NCI-H2196 treated with DMSO at 0.1 percent for 48 hours (cell line): ENCODE measurements around the gene HIVEP3.
A peak's percentile ranks its signal among the peaks of the same experiment; 100 is the strongest.

Source experiments
- DNase-seq: peaks from one replicate; lab custom pipeline; 2025; ENCODE audit not compliant: unreplicated experiment; lab: John Stamatoyannopoulos, UW

HIVEP3 gene

GRCh38 chr1:41715441-41716095 is 203.2 kb downstream of the HIVEP3 start:
- no peak for DNase-seq

DNA sequence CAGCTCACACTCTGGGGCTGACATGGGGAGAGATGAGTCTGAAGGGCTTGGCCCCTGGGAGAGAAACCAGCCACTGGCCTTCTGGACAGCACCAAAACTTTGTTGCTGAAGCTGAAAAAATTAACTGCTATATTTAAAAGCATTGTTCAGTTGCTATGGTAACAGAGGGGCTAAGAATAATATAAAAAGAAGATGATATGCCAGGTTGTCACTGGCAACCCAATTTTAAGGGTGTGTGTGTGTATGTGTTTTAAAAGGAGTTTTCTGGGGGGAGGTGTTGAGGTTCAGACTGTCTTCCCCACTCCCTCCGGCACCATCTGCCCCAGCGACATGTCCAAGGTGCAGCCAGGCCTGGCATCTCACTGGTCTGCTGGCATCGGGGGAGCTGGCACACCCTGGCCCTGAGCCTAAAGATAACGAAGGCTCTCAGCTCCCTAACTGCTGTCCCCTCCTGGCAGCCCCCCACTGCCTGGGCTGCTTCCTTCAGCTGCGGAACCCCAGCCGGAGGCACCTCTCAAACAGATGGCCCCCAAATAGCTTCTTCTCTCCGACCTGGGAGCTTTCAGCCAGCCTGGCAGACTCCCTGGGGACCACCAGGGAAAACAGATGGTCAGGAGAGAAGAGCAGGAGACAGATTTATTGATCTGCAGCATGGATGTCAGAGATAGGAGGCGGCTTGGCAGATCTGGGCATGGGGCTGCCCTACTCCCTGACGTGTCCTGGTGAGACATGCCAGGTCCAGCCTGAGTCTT is 203.9 kb downstream of the HIVEP3 start:
- no peak for DNase-seq

DNA sequence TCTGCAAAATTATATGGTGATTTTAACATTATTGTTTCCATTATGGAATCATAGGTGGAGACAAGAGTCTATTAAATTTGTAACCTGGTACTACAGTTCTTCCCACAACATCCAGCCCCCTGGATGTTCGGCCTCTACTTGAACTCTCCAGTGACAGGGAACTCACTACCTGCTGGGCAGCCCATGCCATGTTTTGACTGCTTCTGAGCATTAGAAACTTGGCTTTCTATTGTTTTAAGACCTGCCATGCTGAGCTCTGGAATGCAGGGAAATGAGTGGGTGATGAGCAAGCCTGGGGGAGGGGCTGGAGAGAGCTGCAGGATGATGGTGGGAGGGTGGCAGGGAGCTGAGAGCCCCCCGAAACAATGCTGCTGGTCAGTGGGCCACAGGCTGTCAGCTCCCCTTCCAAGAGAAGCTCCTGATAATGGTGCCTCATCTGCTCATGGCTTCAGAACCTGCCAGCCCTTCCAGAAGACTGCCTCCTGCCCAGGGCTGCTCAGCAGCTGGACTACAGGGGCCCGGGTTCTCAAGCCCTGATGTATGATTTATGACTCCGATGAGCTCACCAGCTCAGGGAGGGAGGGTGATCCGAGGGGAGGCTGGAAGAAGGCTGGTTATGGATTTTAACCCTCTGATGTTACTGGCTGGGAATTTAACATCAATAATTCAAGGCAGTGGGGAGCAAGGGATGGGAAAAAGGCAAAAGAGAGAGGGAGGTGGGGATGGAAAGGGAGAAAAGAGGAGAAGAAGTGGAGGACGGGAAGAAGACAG is 205.0 kb downstream of the HIVEP3 start:
- DNase-seq: no peak

DNA sequence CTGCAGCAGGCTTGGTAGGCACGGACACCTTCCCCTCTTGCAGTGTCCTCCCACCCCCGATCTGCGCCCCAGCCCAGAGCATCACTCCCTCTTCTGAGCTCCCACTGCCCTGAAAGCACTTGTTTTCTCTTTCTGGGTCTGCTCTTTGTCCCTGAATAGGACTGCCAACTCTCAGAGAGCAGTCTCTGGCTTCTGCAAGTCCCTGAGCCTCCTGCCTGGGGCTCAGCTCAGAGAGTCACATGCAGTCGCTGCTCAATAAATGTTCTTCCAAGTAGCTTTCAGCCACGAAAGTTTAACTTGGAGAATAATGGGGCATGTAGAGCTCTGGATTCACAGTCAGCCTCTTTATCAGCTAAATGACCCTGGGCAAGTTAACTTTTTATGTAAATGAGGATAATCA is 205.6 kb downstream of the HIVEP3 start:
- DNase-seq: no peak

GRCh38 chr1:41712695-41713094 is 206.0 kb downstream of the HIVEP3 start:
- peak; percentile 6 for DNase-seq

GRCh38 chr1:41712081-41712480 is 206.6 kb downstream of the HIVEP3 start:
- no peak for DNase-seq

DNA sequence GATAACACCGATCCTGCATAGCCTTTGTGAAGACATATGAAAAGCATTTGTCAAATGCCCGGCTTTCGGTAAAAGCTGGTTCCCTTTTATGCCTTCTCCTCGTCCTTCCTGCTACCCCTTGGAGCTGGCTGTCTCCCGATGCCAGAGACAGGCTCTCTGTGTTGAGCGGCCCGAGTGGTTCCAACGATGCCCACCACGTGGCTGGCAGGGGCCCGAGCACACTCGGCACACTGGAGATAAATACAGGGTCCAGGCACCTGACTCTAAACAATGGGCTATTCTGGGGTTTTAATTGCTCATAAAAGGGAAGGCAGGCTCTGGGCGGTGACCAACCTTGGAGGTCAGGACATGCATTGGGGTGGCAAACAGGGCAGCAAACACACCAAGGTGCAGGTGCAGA is 207.1 kb downstream of the HIVEP3 start:
- DNase-seq: no peak

- DNase-seq: no peak
Measured at GRCh38 chr1:41710980-41711379, 207.7 kb downstream of the HIVEP3 start.

DNA sequence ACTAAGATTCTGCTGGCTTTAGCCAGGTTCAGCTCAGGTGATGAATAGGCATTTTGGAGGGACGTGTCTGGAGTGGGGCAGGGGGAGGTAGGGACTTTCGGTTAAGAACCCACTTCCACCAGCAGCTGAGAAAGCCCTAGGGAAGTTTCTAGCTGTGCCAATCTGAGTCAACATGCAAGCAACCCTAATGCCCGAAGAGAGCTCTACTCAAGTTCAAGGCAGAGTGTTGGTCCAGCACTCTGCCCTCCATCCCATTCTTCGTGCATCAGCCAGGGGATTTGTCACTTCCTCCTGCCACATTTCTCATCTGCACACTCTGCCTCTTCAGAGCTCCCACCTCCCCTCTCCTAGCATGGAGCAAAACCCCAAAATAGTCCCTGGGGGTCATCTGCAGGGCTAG is 208.8 kb downstream of the HIVEP3 start:
- no peak for DNase-seq

DNA sequence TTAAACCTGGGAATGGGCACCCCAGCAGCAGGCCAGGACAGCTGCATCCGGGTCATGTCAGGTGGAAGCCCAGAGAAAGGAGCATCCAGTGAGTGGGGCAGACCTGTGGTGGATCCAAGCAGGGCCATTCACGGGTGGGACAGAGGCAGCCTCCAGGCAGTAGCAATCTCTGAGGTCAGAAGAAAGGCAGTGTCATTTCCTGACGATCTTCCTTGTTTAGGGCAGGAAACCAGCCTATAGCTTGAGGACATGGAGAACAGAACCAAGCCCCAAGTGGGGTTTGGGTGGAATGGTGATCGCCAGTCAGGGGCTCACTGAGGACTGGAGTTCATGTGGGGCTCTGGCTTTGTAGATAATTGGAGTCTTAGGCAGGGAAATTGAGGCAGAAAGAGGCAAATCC is 209.4 kb downstream of the HIVEP3 start:
- DNase-seq: no peak

DNA sequence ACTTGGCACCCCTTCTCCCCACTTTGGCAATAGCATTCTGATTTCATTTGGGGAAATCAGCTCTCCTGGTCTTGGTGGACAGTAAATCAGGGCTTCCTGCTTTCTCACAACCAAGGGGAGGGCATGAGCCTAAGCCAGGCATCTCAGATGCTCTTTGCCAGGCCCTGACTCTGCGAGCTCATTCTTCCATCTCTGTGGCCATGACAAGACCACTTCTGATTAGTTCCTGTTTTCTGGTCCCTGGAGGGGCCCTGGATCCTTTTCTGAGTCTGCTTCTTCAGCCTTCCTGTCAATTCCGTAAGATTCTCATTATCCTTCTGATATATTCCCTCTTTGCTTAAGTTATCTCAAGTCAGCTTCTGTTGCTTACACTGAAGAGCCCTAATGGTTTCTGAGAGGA is 210.4 kb downstream of the HIVEP3 start:
- DNase-seq: no peak

DNA sequence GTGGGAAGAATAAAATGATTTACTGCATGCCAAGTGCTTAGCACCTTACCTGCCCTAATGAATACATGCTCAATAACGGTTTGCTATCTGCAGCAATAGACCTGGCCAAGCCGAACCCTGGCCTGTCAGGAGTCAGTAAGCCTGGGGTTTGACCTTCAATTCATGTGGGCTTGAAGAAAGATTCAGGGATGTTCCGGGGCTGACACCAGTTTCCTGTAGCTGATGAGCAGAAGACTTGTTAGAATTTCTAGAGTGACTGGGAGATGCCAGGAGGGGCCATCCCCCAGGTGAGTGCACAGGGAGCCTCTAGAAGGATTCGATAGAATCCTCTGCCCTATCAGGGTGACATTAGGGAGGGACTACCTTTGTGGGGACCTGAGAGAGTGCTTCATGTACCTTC is 210.9 kb downstream of the HIVEP3 start:
- no peak for DNase-seq

DNA sequence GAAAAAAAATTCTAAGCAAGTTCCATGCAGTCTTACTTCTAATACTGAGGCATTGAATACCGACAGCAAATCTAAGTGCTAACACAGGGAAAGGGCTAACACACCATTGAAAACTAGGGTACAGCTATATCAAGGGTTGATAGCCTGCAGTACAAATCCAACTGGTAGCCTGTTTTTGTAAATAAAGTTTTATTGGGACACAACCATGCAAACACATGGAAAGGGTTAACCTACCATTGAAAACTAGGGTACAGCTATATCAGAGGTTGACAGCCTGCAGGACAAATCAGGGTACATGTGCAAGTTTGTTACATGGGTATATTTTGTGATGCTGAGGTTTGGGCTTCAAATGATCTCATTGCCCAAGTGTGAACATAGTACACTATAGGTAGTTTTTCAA is 212.9 kb downstream of the HIVEP3 start:
- no peak for DNase-seq

DNA sequence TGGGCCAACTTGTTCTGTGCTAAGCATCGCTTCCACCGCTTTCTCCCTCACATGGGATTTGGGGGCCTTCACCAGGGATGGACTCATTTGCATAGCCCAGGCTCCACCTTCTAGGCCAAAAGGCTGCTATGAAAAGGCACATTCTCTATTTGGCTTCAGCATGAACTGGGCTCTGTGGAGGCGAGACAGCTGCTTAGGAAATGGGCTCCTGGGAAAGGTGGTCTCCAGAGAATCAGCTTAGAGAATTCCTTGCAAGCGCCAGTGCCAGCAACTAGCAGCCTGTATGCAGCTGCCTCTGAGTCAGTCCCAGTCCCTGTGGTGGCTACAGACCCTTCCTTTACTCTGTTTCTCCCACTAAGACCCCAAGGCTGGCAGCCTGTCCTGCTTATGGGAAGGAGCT is 214.5 kb downstream of the HIVEP3 start:
- no peak for DNase-seq

- no peak for DNase-seq
Measured at GRCh38 chr1:41702771-41703170, 216.0 kb downstream of the HIVEP3 start.

GRCh38 chr1:41700986-41701535 is 217.7 kb downstream of the HIVEP3 start:
- no peak for DNase-seq

- DNase-seq: no peak
Measured at GRCh38 chr1:41700581-41700980, 218.1 kb downstream of the HIVEP3 start.

DNA sequence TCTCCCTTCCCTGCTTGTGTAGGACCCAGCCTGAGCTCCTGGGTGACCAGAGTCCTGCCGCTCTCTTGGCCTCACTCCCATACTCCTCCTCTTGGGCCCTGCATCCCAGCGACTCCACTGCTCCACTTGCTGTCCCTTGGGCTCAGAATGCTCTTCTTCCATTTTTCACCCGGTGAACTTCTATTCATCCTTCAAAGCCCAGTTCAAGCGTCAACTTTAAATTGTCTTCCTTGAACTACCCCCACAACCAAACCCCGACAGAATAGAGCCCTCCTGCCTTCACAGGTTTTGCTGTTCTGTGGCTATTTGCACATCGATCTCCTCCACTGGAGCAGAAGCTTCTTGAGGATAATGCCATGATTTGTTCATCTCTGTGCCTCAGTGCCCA is 218.9 kb downstream of the HIVEP3 start:
- no peak for DNase-seq

DNA sequence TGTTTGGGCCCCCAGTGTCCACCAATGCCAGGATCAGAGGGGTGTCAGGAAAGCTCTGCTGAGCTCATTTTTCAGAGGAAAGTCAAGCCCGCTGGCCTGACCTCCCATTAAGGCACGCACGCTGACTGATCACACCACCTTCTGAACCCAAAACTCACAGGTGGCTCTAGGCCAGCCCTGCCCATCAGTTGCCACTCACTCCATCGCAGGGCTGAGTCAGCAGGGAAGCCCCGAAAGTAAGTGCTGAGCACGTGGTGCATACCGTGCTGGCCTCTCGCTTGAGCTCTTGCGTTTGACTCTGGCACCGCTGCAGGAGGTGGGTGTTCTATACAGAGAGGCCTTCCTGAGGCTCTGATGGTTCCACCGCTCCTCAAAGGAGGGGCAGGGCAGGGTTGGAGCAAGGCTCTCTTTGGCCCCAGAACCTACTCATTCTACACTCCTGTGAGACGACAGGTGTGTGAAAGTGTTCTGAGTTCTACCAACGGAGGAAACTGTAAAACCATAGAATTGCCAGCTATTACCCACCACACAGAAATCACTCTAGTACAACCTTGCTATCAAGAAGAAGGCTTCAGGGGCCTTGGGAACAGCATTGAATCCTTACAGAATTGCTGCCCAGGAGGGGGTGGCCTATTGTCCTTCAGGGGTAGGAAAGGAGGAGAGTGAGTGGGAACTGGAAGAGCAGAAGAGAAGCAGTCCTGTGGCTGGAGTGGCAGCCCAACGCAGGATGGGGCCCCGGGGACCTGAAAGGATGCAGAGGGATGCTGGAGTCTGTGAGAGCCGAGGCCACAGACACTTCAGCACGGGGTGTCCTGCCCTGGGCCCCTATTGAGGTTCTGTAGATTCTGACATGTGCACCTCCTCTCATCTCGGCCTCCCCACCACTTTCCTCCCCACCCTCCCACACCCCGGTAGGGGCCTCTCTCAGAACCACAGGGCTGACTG is 219.5 kb downstream of the HIVEP3 start:
- DNase-seq: no peak

DNA sequence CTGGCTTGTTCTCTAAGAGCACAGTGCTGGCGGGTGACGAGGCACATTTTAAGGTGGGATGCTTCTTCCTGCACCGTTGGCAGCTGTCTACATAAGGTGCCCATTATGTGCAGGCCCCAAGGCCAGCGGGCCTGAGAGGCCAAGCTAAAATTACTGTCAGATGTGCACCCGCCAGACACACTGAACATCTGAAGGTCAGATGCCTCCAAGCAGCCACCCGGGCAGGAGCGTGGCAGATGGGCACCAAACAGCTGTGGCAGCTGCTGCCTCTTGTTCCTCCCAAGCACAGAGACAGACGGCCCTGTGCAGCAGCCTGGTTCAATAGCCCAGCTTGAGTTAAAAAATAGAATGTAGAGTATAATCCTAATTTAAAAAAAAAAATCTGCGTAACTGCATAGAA is 222.3 kb downstream of the HIVEP3 start:
- DNase-seq: no peak
